GM12891 (cell line): Measurements from ENCODE around the gene MPO.

Experiments
- DNase-seq: peaks from one replicate; pipeline ENCODE4 v3.0.0; 2011; ENCODE audit warnings: low spot score; ENCODE audit not compliant: insufficient read length
- FAIRE-seq: peaks from 2 replicates; lab custom pipeline; 2011; peaks lifted over from hg19 to GRCh38; lab: Jason Lieb, UNC
- PAX5 ChIP-seq: IDR thresholded peaks from 2 replicates; pipeline ENCODE4 v1.6.1; 2011; ENCODE audit warnings: low read length, moderate library complexity, mild to moderate bottlenecking; ENCODE audit not compliant: insufficient read depth, severe bottlenecking
- POLR2A ChIP-seq: IDR thresholded peaks from 2 replicates; pipeline ENCODE4 v1.6.1; 2011; ENCODE audit warnings: low read depth, low read length, control low read depth
- POLR2AphosphoS5 ChIP-seq: IDR thresholded peaks from 2 replicates; pipeline ENCODE4 v1.6.1; 2011; ENCODE audit warnings: low read depth, low read length, control low read depth
- POU2F2 ChIP-seq: IDR thresholded peaks from 2 replicates; pipeline ENCODE4 v1.6.1; 2011; ENCODE audit warnings: low read depth, mild to moderate bottlenecking, control low read depth, low read length, moderate library complexity
- SPI1 ChIP-seq: IDR thresholded peaks from 2 replicates; pipeline ENCODE4 v1.6.1; 2011; ENCODE audit warnings: low read depth, low read length, control low read depth
- TAF1 ChIP-seq: IDR thresholded peaks from 2 replicates; pipeline ENCODE4 v1.6.1; 2011; ENCODE audit warnings: low read depth, low read length, control low read depth

MPO gene

GRCh38 chr17:58324409-58325288, 43.9 kb upstream of the MPO start:
- DNase-seq, result no peak
- peak; percentile 78 for FAIRE-seq
- TF ChIP-seq POU2F2 (no peak; the same call in 1 of the 2 replicates), SPI1 (no peak), TAF1 (no peak), POLR2A (peak; percentile 70), PAX5 (no peak), POLR2AphosphoS5 (no peak; the same call in none of the 2 replicates)

GRCh38 chr17:58324056-58324408, 43.3 kb upstream of the MPO start:
- DNase-seq (no peak), FAIRE-seq (no peak)
- no peak for TF ChIP-seq SPI1
- TF ChIP-seq TAF1, result no peak
- TF ChIP-seq PAX5, result no peak
- no peak for TF ChIP-seq POU2F2
- no peak for TF ChIP-seq POLR2A
- TF ChIP-seq POLR2AphosphoS5, result no peak

- FAIRE-seq (no peak), DNase-seq (no peak)
- no peak for TF ChIP-seq POU2F2
- no peak; the same call in 1 of the 2 replicates for TF ChIP-seq POLR2AphosphoS5
- no peak for TF ChIP-seq TAF1
- TF ChIP-seq POLR2A, result no peak
- no peak for TF ChIP-seq PAX5
- no peak for TF ChIP-seq SPI1
Measured at GRCh38 chr17:58323366-58324055, 42.8 kb upstream of the MPO start.

DNA sequence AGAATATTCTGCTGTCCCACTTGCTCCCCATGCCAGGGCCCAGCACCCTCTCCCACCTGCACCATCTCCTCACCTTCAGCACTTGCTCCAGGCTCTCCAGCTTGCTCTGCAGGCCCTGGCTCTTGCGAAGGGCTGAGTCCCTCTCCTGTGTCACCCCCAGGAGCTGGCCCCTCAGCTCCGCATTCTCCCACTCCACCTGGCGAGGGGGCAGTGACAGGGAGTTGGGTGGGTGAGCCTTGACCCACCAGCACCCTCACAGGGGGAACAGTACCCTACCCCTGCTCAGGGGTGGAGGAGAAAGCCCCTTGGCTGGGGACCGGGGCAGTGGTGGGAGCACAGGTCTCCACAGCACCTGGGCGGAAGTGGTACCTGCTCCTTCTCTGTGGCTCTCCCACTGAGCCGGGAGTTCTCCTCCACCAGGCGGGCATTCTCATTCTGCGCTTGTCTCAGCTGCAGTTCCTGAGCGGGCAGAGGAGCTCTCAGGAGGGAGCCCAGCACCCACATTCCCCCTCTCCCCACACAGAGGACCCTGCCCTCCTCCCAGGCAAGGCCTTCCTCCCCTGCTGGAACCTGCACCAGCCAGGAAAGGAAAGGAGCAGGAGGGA, 41.9 kb upstream of the MPO start:
- DNase-seq, result no peak
- TF ChIP-seq POU2F2, result no peak
- peak; percentile 32; the same call in 1 of the 2 replicates for TF ChIP-seq POLR2A
- FAIRE-seq, result no peak

DNA sequence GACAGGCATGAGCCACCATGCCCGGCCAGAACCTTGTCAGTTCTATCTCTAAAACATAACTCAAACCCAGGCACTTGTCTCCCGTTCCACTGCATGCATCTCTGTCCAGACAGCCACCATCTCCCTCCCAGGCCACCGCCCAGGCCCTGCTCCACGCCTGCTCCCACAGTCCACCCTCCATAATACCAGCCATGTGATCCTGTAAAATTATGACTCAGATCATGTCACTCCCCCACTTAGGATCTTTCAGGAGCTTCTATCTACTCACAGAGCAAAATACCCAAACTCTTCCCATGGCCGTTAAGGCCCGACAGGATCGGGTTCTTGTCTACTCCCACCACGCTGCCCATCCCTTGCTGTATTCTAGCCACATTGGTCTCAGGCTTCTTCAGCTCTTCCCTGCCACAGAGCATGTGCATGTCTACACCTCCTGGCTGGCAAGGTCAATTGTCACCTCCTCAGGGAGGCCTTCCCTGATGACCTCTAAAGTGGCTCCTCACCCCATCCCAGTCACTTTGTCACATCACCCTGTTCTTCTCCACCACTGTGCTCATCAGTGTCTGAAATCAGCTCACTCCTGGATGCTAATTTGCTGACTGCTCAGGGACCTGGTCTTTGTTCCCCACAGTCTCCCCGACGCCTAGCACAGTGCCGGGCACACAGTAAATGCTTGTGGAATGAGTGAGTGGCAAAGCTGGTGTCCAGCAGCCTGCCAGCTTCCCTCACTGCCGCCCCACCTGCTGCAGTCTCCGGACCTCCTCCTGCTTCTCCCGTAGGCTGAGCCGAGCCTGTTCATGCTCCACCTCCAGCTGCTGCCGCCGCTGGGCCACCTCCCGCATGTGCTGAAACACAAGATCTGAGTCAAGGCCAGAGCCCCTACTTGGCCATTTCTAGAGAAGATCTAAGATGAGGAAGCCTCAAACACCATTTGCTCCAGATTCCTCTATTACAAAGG, 41.1 kb upstream of the MPO start:
- FAIRE-seq, result no peak
- no peak for DNase-seq
- TF ChIP-seq POLR2A (no peak), TAF1 (no peak), POLR2AphosphoS5 (no peak), POU2F2 (no peak), PAX5 (no peak), SPI1 (no peak)

DNA sequence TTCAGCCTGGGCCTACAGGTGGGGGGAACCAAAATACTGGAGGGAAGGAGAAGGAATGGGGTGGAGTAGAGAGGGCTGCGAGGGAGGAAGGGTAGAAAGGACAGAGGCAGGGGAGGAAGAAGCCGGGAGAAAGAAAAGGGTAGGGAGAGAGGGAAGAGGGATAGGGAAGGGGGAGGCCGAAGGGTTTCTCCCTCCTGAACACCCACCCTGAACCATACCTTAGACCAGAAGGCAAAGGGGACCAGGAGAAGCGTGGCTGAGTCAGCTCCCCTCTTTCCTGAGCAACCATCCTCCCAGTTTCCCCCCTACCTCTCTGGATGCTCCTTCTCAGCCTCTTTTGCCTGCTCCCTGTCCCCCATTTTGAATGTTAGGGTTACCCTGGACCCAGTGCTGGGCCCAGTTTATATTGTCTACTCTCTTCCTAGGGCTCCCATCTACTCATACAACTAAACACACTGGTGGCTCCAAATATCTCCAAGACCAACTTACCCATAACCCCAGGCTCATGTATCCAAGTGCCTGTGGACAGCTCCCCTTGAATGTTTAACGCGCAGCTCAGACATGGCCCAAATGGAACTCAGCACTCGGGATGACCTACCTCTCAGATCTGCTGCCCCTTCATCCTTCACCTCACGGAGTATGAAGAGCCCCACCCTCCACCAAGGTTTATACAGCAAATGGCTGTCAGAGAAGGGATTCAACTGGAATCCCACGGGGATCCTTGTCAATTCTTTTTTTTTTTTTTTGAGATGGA, 40.0 kb upstream of the MPO start:
- DNase-seq (no peak), FAIRE-seq (no peak)
- TF ChIP-seq POLR2A (peak; percentile 45; the same call in 1 of the 2 replicates), POLR2AphosphoS5 (peak; percentile 60; the same call in 1 of the 2 replicates), SPI1 (no peak)

- TF ChIP-seq PAX5 (no peak), POU2F2 (no peak), POLR2AphosphoS5 (no peak), SPI1 (no peak), TAF1 (no peak), POLR2A (no peak)
- no peak for DNase-seq
- FAIRE-seq, result no peak
Measured at GRCh38 chr17:58320163-58320558, 39.4 kb upstream of the MPO start.

DNA sequence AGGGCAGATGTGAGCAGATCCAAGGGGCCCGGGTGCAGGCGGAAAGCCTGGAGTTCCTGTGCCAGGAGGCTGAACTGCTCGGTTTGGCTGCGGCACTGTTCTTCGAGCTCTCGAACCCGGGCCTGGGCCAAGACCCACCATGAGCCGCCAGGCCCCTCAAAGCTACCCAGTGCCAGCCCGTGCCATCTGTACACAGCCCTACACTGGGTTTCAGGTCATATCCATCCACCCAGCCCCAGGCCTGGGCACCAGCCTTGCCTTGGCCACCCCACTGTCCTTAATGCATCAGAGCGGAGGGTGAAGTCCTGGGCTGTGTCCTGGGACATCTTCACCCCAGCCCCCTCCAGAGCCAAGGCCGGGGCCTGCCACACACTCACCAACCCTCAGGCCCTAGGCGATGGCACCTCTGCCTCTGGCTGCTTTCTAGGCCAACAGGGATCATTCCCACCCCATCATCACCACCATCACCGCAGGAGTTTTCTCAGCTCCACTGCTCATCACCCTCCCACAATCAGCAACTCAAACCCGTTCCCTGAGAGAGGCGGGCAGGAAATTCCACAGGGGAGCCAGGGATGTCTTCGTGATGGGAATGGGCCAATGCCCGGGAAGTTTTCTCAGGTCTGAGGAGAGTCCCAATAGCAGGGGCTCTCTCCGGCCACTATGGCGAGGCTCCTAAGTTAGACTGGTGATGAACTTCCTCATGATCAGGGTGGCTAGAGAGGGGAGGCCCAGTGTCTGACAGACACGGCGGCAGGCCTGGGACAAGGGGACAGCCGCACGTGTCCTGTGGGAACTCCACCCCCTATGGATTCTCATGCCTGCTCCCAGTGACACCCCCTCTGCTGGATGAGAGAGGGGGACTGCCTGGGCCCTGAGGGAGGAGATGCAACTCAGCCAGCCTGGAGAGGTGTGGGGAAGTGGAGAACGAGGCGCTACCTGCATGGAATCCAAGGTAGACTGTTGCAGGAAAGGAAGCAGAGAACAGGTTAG, 38.7 kb upstream of the MPO start:
- no peak for TF ChIP-seq TAF1
- TF ChIP-seq POU2F2, result no peak
- 0 out of 2 replicates have a peak, but pooled peaks have one; percentile 48 for TF ChIP-seq POLR2AphosphoS5
- peak; percentile 14; the same call in 1 of the 2 replicates for TF ChIP-seq POLR2A
- TF ChIP-seq SPI1, result no peak
- no peak for TF ChIP-seq PAX5
- DNase-seq (no peak), FAIRE-seq (no peak)
